ENCODE data around the gene NEK7. TPM values are rescaled to one million over a fixed set of nuclear protein-coding genes. Genes with fewer than 3 reads are reported as not detected.

NEK7 gene
- total and polyA plus RNA-seq, 9 of the 15 experiments (the other 6 are each of a cell fraction or from before 2014, with no cell fraction given), result 8.5 to 37.3 (median 27.7) TPM

DNA sequence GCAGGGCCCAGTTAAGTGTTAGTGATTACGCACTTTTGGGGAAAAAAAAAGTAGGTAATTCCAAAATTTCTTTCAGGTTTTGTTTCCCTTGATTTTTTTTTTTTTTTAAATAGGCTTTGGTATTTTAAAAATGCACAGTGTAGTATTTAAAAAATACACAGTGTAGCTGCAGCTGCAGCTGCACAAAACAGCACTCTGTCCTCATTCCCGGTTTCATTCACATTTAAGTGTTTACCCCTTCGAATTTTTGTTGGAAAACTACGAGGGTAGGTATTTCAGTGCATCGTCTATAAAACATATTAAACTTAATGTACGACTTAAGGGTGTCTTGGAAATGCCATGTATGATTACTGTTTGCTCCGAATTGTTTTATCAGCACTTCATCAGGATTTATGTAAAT is 3.4 kb downstream of the NEK7 start:
- H3K9me1 ChIP-seq (ENCODE audit: control insufficient read depth, insufficient read depth, low read length), result no peaks in the 10 kb centered on the region
- 11% methylated on average over 7 of the region's 7 CpGs for WGBS (ENCODE audit: insufficient coverage, low coverage, missing lambda C conversion rate)
- H3K4me2 ChIP-seq (ENCODE audit: insufficient read depth, low read length), result peak overlapping the region; percentile 96; the same call in 1 of the 2 replicates
- peaks cover 13 to 21% of the 10 kb centered on the region in 2 experiments for H3K4me1 ChIP-seq (replicated peaks in 1 of 2; ENCODE audit: control insufficient read depth in 2 of 2, insufficient read depth in 2 of 2, low read length in 2 of 2)
- H3K36me3 ChIP-seq (ENCODE audit: control insufficient read depth, insufficient read depth, low read length), result no peaks in the 10 kb centered on the region; the same call in 2 of the 3 replicates
- no peaks in the 10 kb centered on the region for H3K27me3 ChIP-seq (ENCODE audit: control insufficient read depth in 2 of 2, insufficient read depth in 2 of 2, low read length in 2 of 2)
- peak overlapping the region; percentile 82; the same call in 1 of the 2 replicates for H3K4me3 ChIP-seq
- in situ Hi-C loops (cut with MboI) (no loop called here), intact Hi-C loops (cut with micrococcal nuclease) (loop anchor here (10.0 kb wide), 1 partner anchor 485 kb away; no protein-coding TSS in a partner anchor)
- peak overlapping the region in 1 of 2 experiments; percentile 79; a peak in 2 of 4 replicates for H3K9ac ChIP-seq (ENCODE audit: insufficient read depth in 1 of 2, low read depth in 2 of 2, low read length in 2 of 2)
- H4K20me1 ChIP-seq (replicated peaks; ENCODE audit: control insufficient read depth, insufficient read depth, low read length), result peaks cover 4% of the 10 kb centered on the region; the same call in 1 of the 2 replicates
- H2AFZ ChIP-seq (ENCODE audit: low read depth, low read length), result peak overlapping the region; percentile 8; the same call in 1 of the 2 replicates
- no peak for DNase-seq (ENCODE audit: extremely low read depth in 1 of 4, low spot score in 3 of 4)
- CTCF ChIA-PET (ENCODE audit: low intra/inter-chr PET ratio), result no interaction called here
- peaks cover 83% of the 10 kb centered on the region for H3K79me2 ChIP-seq (ENCODE audit: control insufficient read depth, insufficient read depth, low read length)
- ATAC-seq, result no peak
- POLR2A ChIA-PET, result no interaction called here
- TF ChIP-seq ZNF311 (CRISPR knock-in tag; IDR thresholded peaks at IDR 0.05) (no peak), ZBTB8A (IDR thresholded peaks at IDR 0.05; ENCODE audit: partially characterized antibody) (no peak), ZNF551 (CRISPR knock-in tag; IDR thresholded peaks at IDR 0.05) (no peak), NUFIP1 (IDR thresholded peaks at IDR 0.05; ENCODE audit: partially characterized antibody) (no peak), CEBPG (CRISPR knock-in tag; IDR thresholded peaks at IDR 0.05) (no peak), CEBPG (tag; conservative IDR thresholded peaks at IDR 0.05 in 1 of 2, IDR thresholded peaks at IDR 0.05 in 1 of 2) (no peak), KAT2B (IDR thresholded peaks at IDR 0.05; ENCODE audit: low read depth, low read length) (no peak), ZNF263 (CRISPR knock-in tag; IDR thresholded peaks at IDR 0.05; ENCODE audit: borderline replicate concordance) (no peak), MYNN (IDR thresholded peaks at IDR 0.05) (no peak), MYNN (CRISPR knock-in tag; IDR thresholded peaks at IDR 0.05) (no peak), TCF7L2 (IDR thresholded peaks at IDR 0.05; ENCODE audit: low read depth, low read length) (no peak), RFX1 (IDR thresholded peaks at IDR 0.05) (no peak), FOXP1 (CRISPR knock-in tag; IDR thresholded peaks at IDR 0.05) (no peak), GATAD2B (IDR thresholded peaks at IDR 0.05; ENCODE audit: borderline replicate concordance) (no peak)
- TF ChIP-seq, protein P1, sequence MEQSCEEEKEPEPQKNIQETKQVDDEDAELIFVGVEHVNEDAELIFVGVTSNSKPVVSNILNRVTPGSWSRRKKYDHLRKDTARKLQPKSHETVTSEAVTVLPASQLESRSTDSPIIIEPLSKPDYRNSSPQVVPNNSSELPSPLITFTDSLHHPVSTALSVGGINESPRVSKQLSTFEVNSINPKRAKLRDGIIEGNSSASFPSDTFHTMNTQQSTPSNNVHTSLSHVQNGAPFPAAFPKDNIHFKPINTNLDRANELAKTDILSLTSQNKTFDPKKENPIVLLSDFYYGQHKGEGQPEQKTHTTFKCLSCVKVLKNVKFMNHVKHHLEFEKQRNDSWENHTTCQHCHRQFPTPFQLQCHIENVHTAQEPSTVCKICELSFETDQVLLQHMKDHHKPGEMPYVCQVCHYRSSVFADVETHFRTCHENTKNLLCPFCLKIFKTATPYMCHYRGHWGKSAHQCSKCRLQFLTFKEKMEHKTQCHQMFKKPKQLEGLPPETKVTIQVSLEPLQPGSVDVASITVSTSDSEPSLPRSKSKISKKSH (CRISPR knock-in tag; IDR thresholded peaks at IDR 0.05), result no peak
- H3K27ac ChIP-seq (ENCODE audit: extremely low read depth, low read depth, low read length), result peak overlapping the region; percentile 85
- no peak for FAIRE-seq
- BruUV-seq (replicated peaks), result no TSS peak
- no peaks in the 10 kb centered on the region for H3K9me3 ChIP-seq (replicated peaks; ENCODE audit: control insufficient read depth, insufficient read depth, low read depth, low read length)
